ENCODE results near the gene SLC9A3.

Gene SLC9A3

GRCh38 chr5:538801-539468, 14.7 kb upstream of the SLC9A3 start:
- DNase-seq (ENCODE audit: low read depth): no peak

GRCh38 chr5:538271-538771, 14.1 kb upstream of the SLC9A3 start:
- no peak for DNase-seq (ENCODE audit: low read depth)

- no peak for DNase-seq (ENCODE audit: low read depth)
These were observed 13.4 kb upstream of the SLC9A3 start for GRCh38 chr5:537621-538071.

GRCh38 chr5:537098-537497, 12.8 kb upstream of the SLC9A3 start:
- no peak for DNase-seq (ENCODE audit: low read depth)

- DNase-seq (ENCODE audit: low read depth): no peak
These were observed 11.8 kb upstream of the SLC9A3 start for GRCh38 chr5:535846-536698.

GRCh38 chr5:534743-535671, 10.8 kb upstream of the SLC9A3 start:
- no peak for DNase-seq (ENCODE audit: low read depth)

GRCh38 chr5:533955-534742, 9.9 kb upstream of the SLC9A3 start:
- DNase-seq (ENCODE audit: low read depth): no peak

- no peak for DNase-seq (ENCODE audit: low read depth)
These were observed 9.2 kb upstream of the SLC9A3 start for GRCh38 chr5:533243-533954.

GRCh38 chr5:532521-533242, 8.4 kb upstream of the SLC9A3 start:
- no peak for DNase-seq (ENCODE audit: low read depth)

- no peak for DNase-seq (ENCODE audit: low read depth)
These were observed 7.6 kb upstream of the SLC9A3 start for GRCh38 chr5:531749-532315.

GRCh38 chr5:531101-531748, 7.0 kb upstream of the SLC9A3 start:
- no peak for DNase-seq (ENCODE audit: low read depth)

- no peak for DNase-seq (ENCODE audit: low read depth)
These were observed 6.0 kb upstream of the SLC9A3 start for GRCh38 chr5:530001-530955.

GRCh38 chr5:528629-529511, 4.6 kb upstream of the SLC9A3 start:
- DNase-seq (ENCODE audit: low read depth): no peak

GRCh38 chr5:527646-528628, 3.7 kb upstream of the SLC9A3 start:
- DNase-seq (ENCODE audit: low read depth): no peak

- DNase-seq (ENCODE audit: low read depth): no peak
These were observed 2.3 kb upstream of the SLC9A3 start for GRCh38 chr5:526456-527088.
